HTERT RPE-1 (cell line): ENCODE measurements around the gene DUOX1.
"Not testable (repeated sequence)": the region's sequence is repeated elsewhere in the genome, so short reads cannot be mapped to it uniquely, and the experiment has no call there.

Source experiments
- in situ Hi-C: fragments of 300-500 bp; cut with MboI; formaldehyde crosslinking; loops from 4 replicates; pipeline ENCODE4 v1.14.3; 2020; ENCODE audit warnings: low sequenced_read_pairs

DUOX1 gene

GRCh38 chr15:45120081-45120972 lies 9.5 kb upstream of the DUOX1 start:
- in situ Hi-C loops, result no loop called here

GRCh38 chr15:45121020-45121419 lies 8.8 kb upstream of the DUOX1 start:
- in situ Hi-C loops, result no loop called here

- in situ Hi-C loops, result no loop called here
Measured at GRCh38 chr15:45121706-45122417, 7.9 kb upstream of the DUOX1 start.

GRCh38 chr15:45122719-45123118 lies 7.1 kb upstream of the DUOX1 start:
- in situ Hi-C loops, result no loop called here

- in situ Hi-C loops, result no loop called here
Measured at GRCh38 chr15:45123397-45123796, 6.4 kb upstream of the DUOX1 start.

- in situ Hi-C loops, result no loop called here
Measured at GRCh38 chr15:45126535-45127158, 3.1 kb upstream of the DUOX1 start.

- in situ Hi-C loops, result no loop called here
Measured at GRCh38 chr15:45128971-45129639, 689 bp upstream of the DUOX1 start.

GRCh38 chr15:45130291-45131000 lies 652 bp downstream of the DUOX1 start:
- in situ Hi-C loops, result no loop called here

- in situ Hi-C loops, result no loop called here
Measured at GRCh38 chr15:45131510-45131909, 1.7 kb downstream of the DUOX1 start.

GRCh38 chr15:45132844-45133560 lies 3.2 kb downstream of the DUOX1 start:
- in situ Hi-C loops, result no loop called here

GRCh38 chr15:45133561-45133920 lies 3.7 kb downstream of the DUOX1 start:
- in situ Hi-C loops, result no loop called here

- in situ Hi-C loops, result no loop called here
Measured at GRCh38 chr15:45134046-45134445, 4.3 kb downstream of the DUOX1 start.

- in situ Hi-C loops, result no loop called here
Measured at GRCh38 chr15:45134682-45135604, 5.1 kb downstream of the DUOX1 start.

- in situ Hi-C loops, result not testable (repeated sequence)
Measured at GRCh38 chr15:45135705-45136377, 6.0 kb downstream of the DUOX1 start.

- in situ Hi-C loops, result no loop called here
Measured at GRCh38 chr15:45136378-45136764, 6.6 kb downstream of the DUOX1 start.

GRCh38 chr15:45137703-45138102 lies 7.9 kb downstream of the DUOX1 start:
- in situ Hi-C loops, result no loop called here

GRCh38 chr15:45138814-45139765 lies 9.3 kb downstream of the DUOX1 start:
- in situ Hi-C loops, result no loop called here
